ENCODE data around the gene FGR.

The FGR gene

GRCh38 chr1:27599605-27600497 is 35.1 kb downstream of the FGR start:
- H3K27me3 Mint-ChIP-seq, result no peaks in the 10 kb centered on the region
- H3K4me1 Mint-ChIP-seq, result peaks cover 0 to 41% of the 10 kb centered on the region in 2 donors
- peak overlapping the region; percentile 48 to 67 for H3K4me3 Mint-ChIP-seq
- H3K27ac Mint-ChIP-seq, result peak overlapping the region; percentile 33
- no peaks in the 10 kb centered on the region for H3K9me3 Mint-ChIP-seq
- ATAC-seq (replicated peaks) (no peak), DNase-seq (no peak)
- peaks cover 0 to 2% of the 10 kb centered on the region in 2 donors for H3K36me3 Mint-ChIP-seq

GRCh38 chr1:27598902-27599528 is 36.0 kb downstream of the FGR start:
- Mint-ChIP-seq H3K4me1 (peaks cover 0 to 41% of the 10 kb centered on the region in 2 donors), H3K27ac (no peak overlapping the region), H3K36me3 (peaks cover 0 to 2% of the 10 kb centered on the region in 2 donors), H3K27me3 (no peaks in the 10 kb centered on the region), H3K4me3 (peak overlapping the region; percentile 4 to 18), H3K9me3 (no peaks in the 10 kb centered on the region)
- no peak for ATAC-seq (replicated peaks)
- no peak for DNase-seq

GRCh38 chr1:27598295-27598687 is 36.7 kb downstream of the FGR start:
- Mint-ChIP-seq H3K4me3 (peak overlapping the region in 1 of 2 donors; percentile 20), H3K27ac (no peak overlapping the region), H3K4me1 (peaks cover 0 to 41% of the 10 kb centered on the region in 2 donors), H3K36me3 (peaks cover 0 to 2% of the 10 kb centered on the region in 2 donors), H3K27me3 (no peaks in the 10 kb centered on the region), H3K9me3 (no peaks in the 10 kb centered on the region)
- no peak for DNase-seq
- ATAC-seq (replicated peaks), result no peak

GRCh38 chr1:27597516-27598294 is 37.3 kb downstream of the FGR start:
- ATAC-seq (replicated peaks) (no peak), DNase-seq (no peak)
- H3K9me3 Mint-ChIP-seq, result no peaks in the 10 kb centered on the region
- H3K27ac Mint-ChIP-seq, result peak overlapping the region; percentile 5
- H3K36me3 Mint-ChIP-seq, result peaks cover 0 to 2% of the 10 kb centered on the region in 2 donors
- H3K27me3 Mint-ChIP-seq, result no peaks in the 10 kb centered on the region
- H3K4me1 Mint-ChIP-seq, result peaks cover 0 to 42% of the 10 kb centered on the region in 2 donors
- H3K4me3 Mint-ChIP-seq, result peak overlapping the region; percentile 14 to 20

GRCh38 chr1:27596986-27597385 is 38.0 kb downstream of the FGR start:
- Mint-ChIP-seq H3K27ac (no peak overlapping the region), H3K27me3 (no peaks in the 10 kb centered on the region), H3K4me3 (no peak overlapping the region), H3K36me3 (peaks cover 0 to 2% of the 10 kb centered on the region in 2 donors), H3K9me3 (no peaks in the 10 kb centered on the region), H3K4me1 (peaks cover 0 to 39% of the 10 kb centered on the region in 2 donors)
- peak; percentile 60 to 64 for ATAC-seq (replicated peaks)
- DNase-seq, result no peak

- peaks cover 0 to 2% of the 10 kb centered on the region in 2 donors for H3K36me3 Mint-ChIP-seq
- peaks cover 0 to 35% of the 10 kb centered on the region in 2 donors for H3K4me1 Mint-ChIP-seq
- H3K27me3 Mint-ChIP-seq, result no peaks in the 10 kb centered on the region
Observed at GRCh38 chr1:27596261-27596660, 38.7 kb downstream of the FGR start.

GRCh38 chr1:27595597-27595996 is 39.4 kb downstream of the FGR start:
- no peak overlapping the region for H3K4me3 Mint-ChIP-seq
- H3K27ac Mint-ChIP-seq, result no peak overlapping the region
- H3K4me1 Mint-ChIP-seq, result peaks cover 0 to 30% of the 10 kb centered on the region in 2 donors
- no peak for DNase-seq
- H3K36me3 Mint-ChIP-seq, result peaks cover 0 to under 1% of the 10 kb centered on the region in 2 donors
- no peaks in the 10 kb centered on the region for H3K9me3 Mint-ChIP-seq
- no peaks in the 10 kb centered on the region for H3K27me3 Mint-ChIP-seq
- no peak for ATAC-seq (replicated peaks)

More at GRCh38 chr1:27596261-27596660, 38.7 kb downstream of the FGR start:
- no peak overlapping the region for H3K4me3 Mint-ChIP-seq
- no peak overlapping the region for H3K27ac Mint-ChIP-seq
- DNase-seq (no peak), ATAC-seq (replicated peaks) (no peak)
- H3K9me3 Mint-ChIP-seq, result no peaks in the 10 kb centered on the region

GRCh38 chr1:27594564-27595510 is 40.1 kb downstream of the FGR start:
- DNase-seq (no peak), ATAC-seq (replicated peaks) (peak; percentile 16 to 38)
- no peaks in the 10 kb centered on the region for H3K36me3 Mint-ChIP-seq
- no peaks in the 10 kb centered on the region for H3K9me3 Mint-ChIP-seq
- no peaks in the 10 kb centered on the region for H3K27me3 Mint-ChIP-seq
- H3K27ac Mint-ChIP-seq, result no peak overlapping the region
- H3K4me1 Mint-ChIP-seq, result peaks cover 0 to 22% of the 10 kb centered on the region in 2 donors
- no peak overlapping the region for H3K4me3 Mint-ChIP-seq

- H3K4me3 Mint-ChIP-seq, result no peak overlapping the region
- DNase-seq (no peak), ATAC-seq (replicated peaks) (no peak)
- no peaks in the 10 kb centered on the region for H3K27me3 Mint-ChIP-seq
- H3K36me3 Mint-ChIP-seq, result no peaks in the 10 kb centered on the region
- no peaks in the 10 kb centered on the region for H3K9me3 Mint-ChIP-seq
- H3K27ac Mint-ChIP-seq, result no peak overlapping the region
- H3K4me1 Mint-ChIP-seq, result peaks cover 0 to 15% of the 10 kb centered on the region in 2 donors
Observed at GRCh38 chr1:27593678-27594563, 41.1 kb downstream of the FGR start.

- Mint-ChIP-seq H3K27ac (no peak overlapping the region), H3K27me3 (no peaks in the 10 kb centered on the region), H3K9me3 (no peaks in the 10 kb centered on the region), H3K4me3 (no peak overlapping the region), H3K36me3 (no peaks in the 10 kb centered on the region), H3K4me1 (peaks cover 0 to 9% of the 10 kb centered on the region in 2 donors)
- ATAC-seq (replicated peaks) (no peak), DNase-seq (no peak)
Observed at GRCh38 chr1:27592931-27593677, 41.9 kb downstream of the FGR start.

- H3K9me3 Mint-ChIP-seq, result no peaks in the 10 kb centered on the region
Observed at GRCh38 chr1:27592232-27592930, 42.6 kb downstream of the FGR start.

GRCh38 chr1:27591622-27592021 is 43.4 kb downstream of the FGR start:
- no peak overlapping the region for H3K4me3 Mint-ChIP-seq
- H3K27me3 Mint-ChIP-seq, result no peaks in the 10 kb centered on the region
- no peak overlapping the region for H3K27ac Mint-ChIP-seq
- DNase-seq, result no peak
- H3K9me3 Mint-ChIP-seq, result no peaks in the 10 kb centered on the region
- peaks cover 0 to 4% of the 10 kb centered on the region in 2 donors for H3K4me1 Mint-ChIP-seq
- H3K36me3 Mint-ChIP-seq, result no peaks in the 10 kb centered on the region
- no peak for ATAC-seq (replicated peaks)

More at GRCh38 chr1:27592232-27592930, 42.6 kb downstream of the FGR start:
- H3K27me3 Mint-ChIP-seq, result no peaks in the 10 kb centered on the region
- no peak overlapping the region for H3K27ac Mint-ChIP-seq
- H3K36me3 Mint-ChIP-seq, result no peaks in the 10 kb centered on the region
- no peak overlapping the region for H3K4me3 Mint-ChIP-seq
- ATAC-seq (replicated peaks), result no peak
- DNase-seq, result no peak
- peaks cover 0 to 4% of the 10 kb centered on the region in 2 donors for H3K4me1 Mint-ChIP-seq
